H1 (cell line): ENCODE data around the gene ESR1. TPM values are rescaled to one million over a fixed set of nuclear protein-coding genes. Genes with fewer than 3 reads are reported as not detected.

Experiments used
- CTCF ChIA-PET: fragments of 300-600 bp; sonication (Branson Sonifier 250); formaldehyde crosslinking; loops from one replicate; lab custom pipeline; 2021; ENCODE audit not compliant: partially characterized antibody; lab: Charles Lee
- POLR2A ChIA-PET: fragments of 300-600 bp; sonication (Branson Sonifier 250); formaldehyde crosslinking; loops from one replicate; lab custom pipeline; 2021; ENCODE audit warnings: inconsistent platforms; ENCODE audit not compliant: partially characterized antibody; lab: Charles Lee
- DNase-seq, 2 experiments: peaks; one replicate each; pipeline versions ENCODE4 v3.0.0 to v3.0.0-alpha.2; 2010 to 2022; ENCODE audit warnings: low spot score in 2 of 2, low read depth in 1 of 2, mixed read lengths in 1 of 2
- FAIRE-seq: peaks from 2 replicates; lab custom pipeline; 2011; peaks lifted over from hg19 to GRCh38; lab: Jason Lieb, UNC
- H2AFZ ChIP-seq: 2 replicates; pipeline ENCODE4 v1.8.1; 2012; ENCODE audit warnings: low read length, inconsistent platforms
- H2AK5ac ChIP-seq: 2 replicates; pipeline ENCODE4 v1.6.1; 2013; ENCODE audit warnings: low read depth, low read length
- H2BK120ac ChIP-seq: replicated peaks from 2 replicates; pipeline ENCODE3; 2013; ENCODE audit warnings: low read depth, low read length, inconsistent platforms
- H2BK12ac ChIP-seq: 2 replicates; pipeline ENCODE4 v1.6.1; 2013; ENCODE audit warnings: low read depth, low read length
- H2BK15ac ChIP-seq: 2 replicates; pipeline ENCODE4 v1.6.1; 2013; ENCODE audit warnings: low read length
- H2BK20ac ChIP-seq: 2 replicates; pipeline ENCODE4 v1.6.1; 2013; ENCODE audit warnings: low read length
- H2BK5ac ChIP-seq: 2 replicates; pipeline ENCODE4 v1.6.1; 2013; ENCODE audit warnings: low read depth, low read length
- H3K14ac ChIP-seq: 2 replicates; pipeline ENCODE4 v1.6.1; 2013; ENCODE audit warnings: inconsistent platforms; ENCODE audit not compliant: insufficient read length
- H3K18ac ChIP-seq: 2 replicates; pipeline ENCODE4 v1.6.1; 2013; ENCODE audit warnings: low read length; ENCODE audit errors: extremely low read depth
- H3K23ac ChIP-seq: 2 replicates; pipeline ENCODE4 v1.6.1; 2013; ENCODE audit warnings: inconsistent platforms; ENCODE audit not compliant: insufficient read length
- H3K23me2 ChIP-seq: 2 replicates; pipeline ENCODE4 v1.6.1; 2013; ENCODE audit warnings: low read depth, low read length
- H3K27ac ChIP-seq: 2 replicates; pipeline ENCODE4 v1.6.1; 2011; ENCODE audit warnings: low read depth, low read length, inconsistent platforms
- H3K27me3 ChIP-seq, 4 experiments: replicated peaks in 1 of 4; 1 replicate in 1 of 4; 2 replicates in 3 of 4; pipeline versions ENCODE4 v1.6.1 to v1.8.1; 2011 to 2013; ENCODE audit warnings: low read length in 3 of 4, mild to moderate bottlenecking in 3 of 4, inconsistent platforms in 2 of 4, mixed read lengths in 2 of 4, moderate library complexity in 1 of 4; ENCODE audit not compliant: control insufficient read depth in 3 of 4, insufficient read depth in 3 of 4; ENCODE audit errors: extremely low read depth in 1 of 4
- H3K36me3 ChIP-seq, 4 experiments: 2 replicates each; pipeline versions ENCODE4 v1.6.1 to v1.8.1; 2011 to 2013; ENCODE audit warnings: mild to moderate bottlenecking in 4 of 4, low read length in 3 of 4, moderate library complexity in 2 of 4, control low read depth in 1 of 4, inconsistent platforms in 1 of 4; ENCODE audit not compliant: insufficient read depth in 4 of 4, control insufficient read depth in 2 of 4
- H3K4ac ChIP-seq: replicated peaks from 2 replicates; pipeline ENCODE3; 2013; ENCODE audit warnings: low read length, low read depth, mixed read lengths, inconsistent platforms; ENCODE audit not compliant: insufficient read length
- H3K4me1 ChIP-seq, 4 experiments: replicated peaks in 1 of 4; 1 replicate in 1 of 4; 2 replicates in 3 of 4; pipeline versions ENCODE4 v1.6.1 to v1.8.1; 2011 to 2013; ENCODE audit warnings: low read length in 3 of 4, inconsistent platforms in 2 of 4, mixed read lengths in 1 of 4; ENCODE audit not compliant: insufficient read depth in 4 of 4, control insufficient read depth in 3 of 4
- H3K4me2 ChIP-seq, 2 experiments: 2 replicates each; pipeline versions ENCODE4 v1.6.1 to v1.8.1; 2011 to 2013; ENCODE audit warnings: low read depth in 2 of 2, low read length in 2 of 2, control low read depth in 1 of 2, inconsistent platforms in 1 of 2, mild to moderate bottlenecking in 1 of 2; ENCODE audit not compliant: insufficient read depth in 1 of 2
- H3K4me3 ChIP-seq, 4 experiments: fragments of 200-600, 300-600 bp in 1 of 4; sonication (generic), shearing (Covaris generic), sonication (Bioruptor Twin) in 1 of 4; 2 replicates each; pipeline versions ENCODE4 v1.5.1 to v1.8.1; 2011 to 2016; ENCODE audit warnings: low read length in 4 of 4, low read depth in 3 of 4, control low read depth in 2 of 4, inconsistent platforms in 2 of 4, mild to moderate bottlenecking in 2 of 4, mixed read lengths in 1 of 4, moderate library complexity in 1 of 4; ENCODE audit not compliant: insufficient read depth in 2 of 4; ENCODE audit errors: extremely low read depth in 1 of 4
- H3K56ac ChIP-seq: replicated peaks from 2 replicates; pipeline ENCODE3; 2013; ENCODE audit warnings: low read depth, mild to moderate bottlenecking, mixed read lengths, low read length, inconsistent platforms; ENCODE audit not compliant: insufficient read length
- H3K79me1 ChIP-seq: 2 replicates; pipeline ENCODE4 v1.6.1; 2013; ENCODE audit warnings: low read depth, low read length, control low read depth
- H3K79me2 ChIP-seq, 2 experiments: 2 replicates each; pipeline versions ENCODE4 v1.6.1 to v1.8.1; 2012 to 2013; ENCODE audit warnings: low read length in 2 of 2, mild to moderate bottlenecking in 2 of 2, inconsistent platforms in 1 of 2; ENCODE audit not compliant: insufficient read depth in 2 of 2, control insufficient read depth in 1 of 2
- H3K9ac ChIP-seq, 4 experiments: replicated peaks in 1 of 4; 1 replicate in 1 of 4; 2 replicates in 3 of 4; pipeline versions ENCODE4 v1.6.1 to v1.8.1; 2011 to 2013; ENCODE audit warnings: low read depth in 3 of 4, low read length in 3 of 4, control low read depth in 2 of 4, mild to moderate bottlenecking in 2 of 4, moderate library complexity in 2 of 4, inconsistent platforms in 1 of 4; ENCODE audit errors: extremely low read depth in 1 of 4
- H3K9me3 ChIP-seq, 2 experiments: 2 replicates each; pipeline versions ENCODE4 v1.6.1 to v1.8.1; 2012 to 2013; ENCODE audit warnings: mild to moderate bottlenecking in 2 of 2, moderate library complexity in 2 of 2, control low read depth in 1 of 2, inconsistent platforms in 1 of 2, low read depth in 1 of 2, low read length in 1 of 2, mixed read lengths in 1 of 2; ENCODE audit not compliant: insufficient read depth in 2 of 2
- H4K20me1 ChIP-seq, 2 experiments: replicated peaks in 1 of 2; 2 replicates each; pipeline versions ENCODE3 to v1.8.1; 2011 to 2013; ENCODE audit warnings: inconsistent platforms in 2 of 2, low read length in 2 of 2, mild to moderate bottlenecking in 1 of 2; ENCODE audit not compliant: insufficient read depth in 2 of 2, control insufficient read depth in 1 of 2
- H4K5ac ChIP-seq: 2 replicates; pipeline ENCODE4 v1.6.1; 2013; ENCODE audit warnings: low read length, low read depth, mixed read lengths, inconsistent platforms; ENCODE audit not compliant: insufficient read length
- H4K8ac ChIP-seq: 2 replicates; pipeline ENCODE4 v1.8.0; 2013; ENCODE audit warnings: mild to moderate bottlenecking, moderate library complexity, low read length, inconsistent platforms; ENCODE audit not compliant: insufficient read depth; ENCODE audit errors: extremely low read depth
- H4K91ac ChIP-seq: replicated peaks from 2 replicates; pipeline ENCODE3; 2013; ENCODE audit warnings: low read length, mixed read lengths, inconsistent platforms; ENCODE audit not compliant: insufficient read length
- ASH2L ChIP-seq: fragments of 200-600, 300-600 bp; sonication (generic); IDR thresholded peaks from one replicate; pipeline ENCODE4 v1.7.1; 2017; ENCODE audit warnings: low read length
- CEBPB ChIP-seq: IDR thresholded peaks from 2 replicates; pipeline ENCODE4 v1.6.1; 2012; ENCODE audit warnings: low read depth, low read length
- CREB1 ChIP-seq: IDR thresholded peaks from 2 replicates; pipeline ENCODE4 v1.6.1; 2012; ENCODE audit warnings: inconsistent platforms
- CTBP2 ChIP-seq: IDR thresholded peaks from 2 replicates; pipeline ENCODE4 v1.7.0; 2011; ENCODE audit warnings: borderline replicate concordance, mild to moderate bottlenecking, moderate library complexity, mixed read lengths, low read length; ENCODE audit not compliant: insufficient read depth, insufficient read length
- JUND ChIP-seq: IDR thresholded peaks from 2 replicates; pipeline ENCODE4 v1.6.1; 2011; ENCODE audit warnings: mild to moderate bottlenecking, improper control_type of control experiment, low read length
- KDM1A ChIP-seq: fragments of 200-600, 300-600 bp; sonication (generic); IDR thresholded peaks from 2 replicates; pipeline ENCODE4 v1.7.1; 2016; ENCODE audit warnings: mild to moderate bottlenecking, low read length, borderline replicate concordance
- KDM4A ChIP-seq: IDR thresholded peaks from one replicate; pipeline ENCODE4 v1.7.1; 2012; ENCODE audit warnings: low read depth, mild to moderate bottlenecking, moderate library complexity, low read length, inconsistent platforms; ENCODE audit not compliant: severe bottlenecking
- MAFK ChIP-seq: IDR thresholded peaks from 2 replicates; pipeline ENCODE4 v1.6.1; 2012; ENCODE audit warnings: low read depth, mild to moderate bottlenecking, improper control_type of control experiment, low read length
- PHF8 ChIP-seq: fragments of 200-600 bp; sonication (generic); conservative IDR thresholded peaks from 2 replicates; pipeline ENCODE4 v1.7.1; 2012; ENCODE audit warnings: low read depth, mild to moderate bottlenecking, inconsistent platforms, low read length, moderate library complexity
- RFX5 ChIP-seq: IDR thresholded peaks from 2 replicates; pipeline ENCODE4 v1.6.1; 2011; ENCODE audit warnings: low read depth, low read length, improper control_type of control experiment, borderline replicate concordance
- SAP30 ChIP-seq: fragments of 300-600 bp; sonication (generic); IDR thresholded peaks from 2 replicates; pipeline ENCODE4 v1.7.1; 2012; ENCODE audit warnings: low read length, moderate library complexity, mild to moderate bottlenecking, inconsistent platforms; ENCODE audit not compliant: insufficient read depth, insufficient replicate concordance
- SP4 ChIP-seq: IDR thresholded peaks from 2 replicates; pipeline ENCODE4 v1.6.1; 2012; ENCODE audit warnings: low read length, inconsistent platforms
- SRF ChIP-seq: IDR thresholded peaks from 2 replicates; pipeline ENCODE4 v1.6.1; 2011; ENCODE audit warnings: mild to moderate bottlenecking, low read depth, low read length, moderate library complexity
- TBP ChIP-seq: IDR thresholded peaks from 2 replicates; pipeline ENCODE4 v1.6.1; 2011; ENCODE audit warnings: low read depth, low read length, improper control_type of control experiment
- WGBS, 2 experiments: shearing (Covaris generic) in 1 of 2; methylation state at CpG; one replicate each; pipeline versions ENCODE4 v1.1.6 to v1.1.7; 2013 to 2015; ENCODE audit warnings: low lambda C conversion rate in 2 of 2, mixed read lengths in 2 of 2, inconsistent platforms in 1 of 2, low coverage in 1 of 2, missing lambda C conversion rate in 1 of 2; ENCODE audit not compliant: insufficient replicate concordance in 2 of 2, insufficient coverage in 1 of 2, insufficient read length in 1 of 2; ENCODE audit errors: extremely low coverage in 1 of 2, missing lambda C conversion rate in 1 of 2; 5-methylcytosine and 5-hydroxymethylcytosine counted together
- polyA plus RNA-seq, 7 experiments: library from polyadenylated mRNA; depleted of rRNA in 3 of 7; stranded (reverse) in 5 of 7; unstranded in 2 of 7; fragments of >200 nt in 5 of 7; fragments of 200-250 nt in 2 of 7; gene quantifications; 1 replicate in 5 of 7; 2 replicates in 1 of 7; 4 replicates in 1 of 7; pipeline versions ENCODE4 v1.2.1 to v1.2.3, GENCODE V29; 2011 to 2013; ENCODE audit warnings: missing spikeins in 2 of 7, mixed read lengths in 2 of 7
- total RNA-seq: library from RNA; stranded (reverse); fragmentation: NEBNext Ultra II Directional; extraction: Animal tissue kit (Norgen Biotek cat#: 25700); gene quantifications from 2 replicates; pipeline ENCODE4 v1.2.1, GENCODE V29; 2021
- TF ChIP-seq, protein P1 (sequence below): IDR thresholded peaks from 2 replicates; pipeline ENCODE4 v1.6.1; 2012; ENCODE audit warnings: inconsistent platforms

The ESR1 gene
- total and polyA plus RNA-seq, 2 of the 8 experiments (the other 6 are each of a cell fraction or from before 2014, with no cell fraction given), result 0.03 to 0.17 TPM

DNA sequence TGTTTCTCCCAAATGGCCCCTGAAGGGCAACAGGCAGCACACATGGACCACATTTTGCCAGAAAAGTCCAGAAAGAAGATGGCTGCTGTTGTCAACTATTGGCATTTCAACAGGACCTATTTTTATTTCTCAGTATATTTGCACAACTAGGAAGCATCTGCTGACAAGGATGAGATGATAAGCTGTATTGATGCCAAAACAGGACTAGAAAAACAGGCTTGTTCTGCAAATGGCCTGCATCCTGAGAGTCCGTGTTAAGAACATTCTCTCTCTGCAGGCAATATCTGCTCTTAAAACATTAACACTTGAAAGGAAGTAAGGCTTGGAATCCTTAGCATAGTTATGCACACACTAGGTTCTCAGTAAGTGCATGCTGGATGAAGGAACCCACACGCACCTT, 283.7 kb downstream of the ESR1 start:
- no peaks in the 10 kb centered on the region for H3K79me2 ChIP-seq
- H3K4me3 ChIP-seq, result no peak overlapping the region
- no peak overlapping the region for H2BK20ac ChIP-seq
- H4K91ac ChIP-seq, result no peak overlapping the region
- H2BK15ac ChIP-seq, result no peak overlapping the region
- no peak overlapping the region for H3K18ac ChIP-seq
- no peak overlapping the region for H3K56ac ChIP-seq
- 86% methylated on average over 2 of the region's 2 CpGs; no CpG with 5 or more reads in 1 of the 2 experiments for WGBS, 2 experiments
- H3K27me3 ChIP-seq, result no peaks in the 10 kb centered on the region
- H3K9me3 ChIP-seq, result no peaks in the 10 kb centered on the region
- no peak overlapping the region for H3K14ac ChIP-seq
- FAIRE-seq (no peak), DNase-seq (no peak)
- H3K36me3 ChIP-seq, result no peaks in the 10 kb centered on the region
- H2BK5ac ChIP-seq, result no peak overlapping the region
- no peak overlapping the region for H2BK120ac ChIP-seq
- H3K4me1 ChIP-seq, result peaks cover 0 to 4% (median 0%) of the 10 kb centered on the region in 4 experiments; a peak in 1 of 7 replicates
- H2BK12ac ChIP-seq, result no peak overlapping the region
- POLR2A ChIA-PET, result no interaction called here
- no peak overlapping the region for H2AK5ac ChIP-seq
- CTCF ChIA-PET, result interaction anchor here (1.0 to 2.6 kb wide), 4 partner anchors 9 to 179 kb away, joined by 3 to 10 read pairs (median 4); no protein-coding TSS in a partner anchor
- H3K79me1 ChIP-seq, result no peaks in the 10 kb centered on the region
- no peaks in the 10 kb centered on the region for H4K20me1 ChIP-seq
- H3K4ac ChIP-seq, result no peak overlapping the region
- H3K4me2 ChIP-seq, result no peak overlapping the region
- no peak overlapping the region for H4K8ac ChIP-seq
- H3K23ac ChIP-seq, result no peak overlapping the region
- H3K23me2 ChIP-seq, result no peaks in the 10 kb centered on the region
- H2AFZ ChIP-seq, result no peak overlapping the region; the same call in 1 of the 2 replicates
- H3K9ac ChIP-seq, result no peak overlapping the region
- no peak overlapping the region for H4K5ac ChIP-seq
- H3K27ac ChIP-seq, result no peak overlapping the region
- TF ChIP-seq PHF8, result no peak
- no peak for TF ChIP-seq KDM1A
- TF ChIP-seq TBP, result no peak
- no peak for TF ChIP-seq RFX5
- no peak for TF ChIP-seq SRF
- no peak for TF ChIP-seq SAP30
- TF ChIP-seq KDM4A, result no peak
- TF ChIP-seq JUND, result no peak
- TF ChIP-seq CREB1, result no peak
- no peak for TF ChIP-seq CEBPB
- no peak for TF ChIP-seq MAFK
- TF ChIP-seq, protein P1, sequence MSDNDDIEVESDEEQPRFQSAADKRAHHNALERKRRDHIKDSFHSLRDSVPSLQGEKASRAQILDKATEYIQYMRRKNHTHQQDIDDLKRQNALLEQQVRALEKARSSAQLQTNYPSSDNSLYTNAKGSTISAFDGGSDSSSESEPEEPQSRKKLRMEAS, result no peak
- TF ChIP-seq ASH2L, result no peak
- TF ChIP-seq SP4, result no peak
- no peak for TF ChIP-seq CTBP2
